ENCODE data around the gene UTF1. TPM values are rescaled to one million over a fixed set of nuclear protein-coding genes. Genes with fewer than 3 reads are reported as not detected.

Gene UTF1
- total RNA-seq, 1 experiment from 2014 or later = not detected

GRCh38 chr10:133196936-133197758, 32.9 kb upstream of the UTF1 start:
- no peak for DNase-seq (ENCODE audit: low read depth)

- no peak for DNase-seq (ENCODE audit: low read depth)
Measured at GRCh38 chr10:133197786-133198185, 32.2 kb upstream of the UTF1 start.

- no peak for DNase-seq (ENCODE audit: low read depth)
Measured at GRCh38 chr10:133198206-133198605, 31.8 kb upstream of the UTF1 start.

- no peak for DNase-seq (ENCODE audit: low read depth)
Measured at GRCh38 chr10:133198621-133199487, 31.2 kb upstream of the UTF1 start.

GRCh38 chr10:133199488-133199885, 30.5 kb upstream of the UTF1 start:
- no peak for DNase-seq (ENCODE audit: low read depth)

GRCh38 chr10:133199992-133200611, 29.9 kb upstream of the UTF1 start:
- no peak for DNase-seq (ENCODE audit: low read depth)

- no peak for DNase-seq (ENCODE audit: low read depth)
Measured at GRCh38 chr10:133200621-133201031, 29.4 kb upstream of the UTF1 start.

GRCh38 chr10:133201151-133201947, 28.7 kb upstream of the UTF1 start:
- no peak for DNase-seq (ENCODE audit: low read depth)

- DNase-seq (ENCODE audit: low read depth) = no peak
Measured at GRCh38 chr10:133201948-133202725, 27.9 kb upstream of the UTF1 start.

- no peak for DNase-seq (ENCODE audit: low read depth)
Measured at GRCh38 chr10:133202778-133203651, 27.0 kb upstream of the UTF1 start.

- no peak for DNase-seq (ENCODE audit: low read depth)
Measured at GRCh38 chr10:133203652-133204195, 26.3 kb upstream of the UTF1 start.

- no peak for DNase-seq (ENCODE audit: low read depth)
Measured at GRCh38 chr10:133204226-133205015, 25.6 kb upstream of the UTF1 start.

- DNase-seq (ENCODE audit: low read depth) = no peak
Measured at GRCh38 chr10:133205146-133205545, 24.9 kb upstream of the UTF1 start.

- no peak for DNase-seq (ENCODE audit: low read depth)
Measured at GRCh38 chr10:133206356-133207040, 23.5 kb upstream of the UTF1 start.

GRCh38 chr10:133207041-133207600, 22.9 kb upstream of the UTF1 start:
- DNase-seq (ENCODE audit: low read depth) = no peak

GRCh38 chr10:133207627-133208026, 22.4 kb upstream of the UTF1 start:
- DNase-seq (ENCODE audit: low read depth) = no peak

GRCh38 chr10:133208466-133208865, 21.6 kb upstream of the UTF1 start:
- DNase-seq (ENCODE audit: low read depth) = no peak

Data from LHCN-M2 (cell line).